T1000 (cell line): Measurements from ENCODE around the gene MAB21L1.

ENCODE experiments used
- DNase-seq: peaks from one replicate; lab custom pipeline; 2025; ENCODE audit warnings: mixed read lengths; lab: John Stamatoyannopoulos, UW

MAB21L1 gene

DNA sequence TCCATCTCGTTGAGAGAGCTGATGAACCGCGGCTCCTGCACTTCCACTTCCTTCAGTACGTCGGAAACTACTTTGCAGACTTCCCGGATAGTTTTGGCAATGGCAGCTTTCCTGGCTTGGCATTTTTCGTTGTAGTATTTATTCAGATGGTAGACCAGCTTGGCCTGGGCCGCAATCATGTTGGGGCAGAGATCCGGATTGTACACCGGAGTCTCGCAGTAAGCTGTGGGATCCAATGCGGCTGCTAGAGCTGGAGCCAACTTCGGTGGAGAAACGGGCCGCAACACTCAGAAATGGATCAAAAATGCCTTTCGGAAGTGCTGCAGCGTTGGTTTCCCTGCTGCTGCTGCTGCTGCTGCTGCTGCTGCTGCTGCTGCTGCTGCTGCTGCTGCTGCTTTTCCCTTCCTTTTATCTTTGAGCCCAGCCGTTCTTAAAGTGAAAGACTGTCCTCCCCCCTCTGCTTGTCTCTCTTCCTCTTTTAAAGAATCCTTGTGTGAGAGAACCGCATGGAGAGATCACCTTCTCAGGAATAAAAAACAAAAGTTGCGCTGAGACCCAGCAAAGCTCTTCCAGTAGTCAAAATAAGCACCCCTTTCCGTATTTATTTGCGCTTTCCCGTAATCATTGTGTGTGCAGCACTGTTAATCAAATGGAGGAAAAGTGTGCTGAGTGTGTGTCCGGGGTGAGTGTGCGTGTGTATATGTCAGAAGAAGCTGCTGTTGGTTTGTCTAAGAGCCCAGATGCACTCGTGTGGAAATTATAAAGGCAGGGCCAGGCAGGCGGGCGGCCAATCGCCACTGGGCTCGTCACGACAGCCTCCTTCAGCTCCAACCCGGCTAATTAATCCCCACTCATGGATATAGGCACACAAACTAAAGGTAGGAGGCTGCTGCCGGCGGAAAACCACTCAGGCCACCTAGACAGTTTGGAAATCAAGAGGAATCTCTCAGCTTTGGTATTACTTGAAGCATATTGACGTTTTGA, at the start of gene MAB21L1:
MAB21L1 (minus strand) TSS at position 730 of the 984 bp plus-strand sequence; CDS start at position 179, 551 bp downstream.
- no peak for DNase-seq

- no peak for DNase-seq
Observed at GRCh38 chr13:35524171-35524570, 47.7 kb upstream of the MAB21L1 start.

- no peak for DNase-seq
Observed at GRCh38 chr13:35518337-35518946, 42.0 kb upstream of the MAB21L1 start.

DNA sequence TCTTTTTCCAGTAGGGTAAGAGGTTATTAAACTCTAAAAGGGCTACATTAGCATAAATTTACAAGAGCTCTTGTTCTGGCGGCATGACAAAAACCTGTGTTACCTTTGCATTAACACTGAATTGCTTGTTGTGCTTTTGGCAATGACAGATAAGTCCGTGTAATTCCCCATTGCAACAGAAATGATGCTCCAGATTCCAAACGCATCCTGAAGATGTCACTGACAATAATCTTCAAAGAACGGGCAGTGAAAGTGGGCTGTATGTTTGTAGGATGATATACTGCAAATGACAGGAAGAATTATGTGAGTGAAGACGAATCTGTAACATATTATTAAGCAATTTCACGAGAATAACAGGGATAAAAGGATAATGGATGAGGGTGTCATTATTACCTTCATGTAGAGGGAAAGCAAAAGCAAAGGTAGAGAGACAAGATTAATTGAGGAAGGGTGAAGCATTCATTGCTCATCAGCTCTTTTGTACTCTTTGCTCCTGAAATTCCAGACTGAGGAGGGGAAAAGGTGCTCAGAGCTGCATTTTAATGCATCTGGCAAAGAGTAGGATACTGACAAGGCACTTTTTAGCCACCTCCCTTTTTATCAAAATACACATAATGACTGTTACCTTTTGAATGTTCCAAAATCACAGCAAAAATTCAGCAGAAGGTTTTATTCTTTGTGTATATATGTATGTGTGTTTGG, 38.5 kb upstream of the MAB21L1 start:
- DNase-seq: no peak

- no peak for DNase-seq
Observed at GRCh38 chr13:35514061-35514477, 37.6 kb upstream of the MAB21L1 start.

- DNase-seq: peak; percentile 5
Observed at GRCh38 chr13:35512271-35512920, 35.9 kb upstream of the MAB21L1 start.

DNA sequence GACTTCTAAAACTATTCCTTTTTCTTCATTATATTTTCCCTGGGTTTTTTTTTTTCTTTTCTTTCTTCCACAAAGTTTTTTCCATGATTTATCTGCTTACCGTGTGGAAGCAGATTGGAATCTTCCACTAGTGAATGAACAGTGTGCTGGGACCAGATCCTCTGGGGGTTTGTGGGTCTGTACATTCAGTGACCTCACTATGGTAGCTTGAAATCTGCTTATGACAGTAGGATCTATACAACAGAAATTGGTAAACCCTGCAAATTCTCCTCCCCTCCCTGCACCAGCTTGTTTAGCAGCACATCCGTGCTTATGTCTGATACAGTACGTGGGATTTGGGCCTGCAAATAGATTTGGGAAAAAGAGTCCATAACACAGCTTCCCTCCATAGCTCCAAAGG, 26.0 kb upstream of the MAB21L1 start:
- DNase-seq: no peak

DNA sequence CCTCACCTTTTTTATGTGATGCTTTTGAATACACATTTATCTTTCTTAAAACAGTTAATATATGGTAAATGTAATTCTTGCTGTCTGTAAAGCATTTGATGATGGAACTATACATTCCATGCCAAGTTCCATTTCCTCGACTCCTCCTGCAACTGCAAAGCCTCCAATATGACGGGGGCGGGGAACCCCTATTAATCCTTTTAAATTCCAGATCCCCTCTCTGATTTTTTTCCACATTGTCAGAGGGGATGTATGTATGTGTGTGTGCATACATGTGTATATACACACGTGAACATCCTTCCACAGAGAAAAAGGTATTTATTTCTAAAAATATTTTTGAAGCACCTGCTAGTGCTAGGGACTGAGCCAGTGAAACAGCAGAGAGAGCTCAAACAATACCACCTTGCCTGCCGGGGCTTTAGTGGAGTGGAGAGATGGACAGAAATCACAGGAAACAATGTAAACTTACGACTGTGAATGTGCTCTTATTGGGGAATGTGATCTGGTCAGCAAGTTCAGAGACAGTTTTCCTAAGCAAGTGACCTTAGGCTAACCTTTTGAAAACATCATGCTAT, 25.3 kb upstream of the MAB21L1 start:
- DNase-seq: no peak

- no peak for DNase-seq
Observed at GRCh38 chr13:35500144-35500543, 23.7 kb upstream of the MAB21L1 start.

DNA sequence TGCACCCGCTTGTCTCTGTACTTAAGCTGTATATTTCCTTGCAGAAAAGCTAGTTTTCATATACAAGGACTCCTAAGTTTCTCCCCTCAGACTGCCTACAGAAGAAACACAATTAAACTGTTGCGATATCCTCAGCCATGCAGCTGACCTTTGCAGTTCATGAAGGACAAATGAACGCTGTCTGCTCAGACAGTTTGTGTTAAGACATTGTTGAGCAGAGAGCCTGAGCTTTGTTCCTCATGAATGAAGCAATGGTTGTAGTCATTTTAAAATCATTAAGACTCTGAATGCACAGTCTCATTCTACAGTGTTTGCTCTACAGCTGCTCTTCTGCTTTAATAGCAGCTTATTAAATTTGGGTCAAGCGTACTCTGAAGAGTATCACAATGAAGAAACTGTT, 23.2 kb upstream of the MAB21L1 start:
- DNase-seq: no peak

DNA sequence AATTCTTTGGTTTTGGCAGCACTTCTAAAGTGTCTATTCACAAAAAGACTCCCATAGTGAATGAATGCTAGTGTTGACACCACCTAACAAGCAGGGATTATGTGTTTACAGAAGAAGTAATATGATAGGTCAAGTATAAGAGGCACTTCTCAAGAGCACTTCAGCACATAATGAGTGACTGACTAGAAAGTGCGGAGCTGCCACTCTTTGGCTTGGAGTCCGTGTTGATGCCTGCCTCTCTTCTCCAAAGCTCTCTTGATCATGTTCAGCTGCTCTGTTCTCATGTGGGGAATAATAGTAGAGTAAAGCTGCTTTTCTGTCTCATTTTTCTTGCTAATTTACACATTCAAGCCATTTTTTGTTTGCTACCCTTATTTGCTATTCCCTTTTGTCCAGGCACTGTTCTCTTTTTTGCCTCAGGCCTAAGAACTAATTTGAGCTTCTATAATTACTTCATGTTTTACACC, 22.7 kb upstream of the MAB21L1 start:
- no peak for DNase-seq

GRCh38 chr13:35498231-35498630, 21.7 kb upstream of the MAB21L1 start:
- DNase-seq: no peak

GRCh38 chr13:35496761-35497386, 20.4 kb upstream of the MAB21L1 start:
- no peak for DNase-seq

DNA sequence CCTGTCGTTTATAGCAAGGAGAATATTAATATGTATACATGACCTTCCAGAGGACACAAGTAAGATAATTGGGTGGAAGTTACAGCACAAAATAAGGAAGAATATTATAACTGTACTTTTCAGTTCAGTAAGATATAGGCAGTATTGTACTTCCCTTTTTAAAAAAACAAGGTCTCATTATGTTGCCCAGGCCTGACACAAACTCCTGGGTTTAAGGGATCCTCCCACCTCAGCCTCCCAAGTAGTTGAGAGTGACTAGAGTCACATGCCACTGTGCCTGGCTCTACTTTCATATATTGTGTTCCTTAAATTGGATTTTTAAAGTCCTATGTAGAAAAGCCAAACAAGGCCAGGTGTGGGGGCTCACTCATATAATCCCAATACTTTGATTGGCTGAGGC, 19.5 kb upstream of the MAB21L1 start:
- no peak for DNase-seq

DNA sequence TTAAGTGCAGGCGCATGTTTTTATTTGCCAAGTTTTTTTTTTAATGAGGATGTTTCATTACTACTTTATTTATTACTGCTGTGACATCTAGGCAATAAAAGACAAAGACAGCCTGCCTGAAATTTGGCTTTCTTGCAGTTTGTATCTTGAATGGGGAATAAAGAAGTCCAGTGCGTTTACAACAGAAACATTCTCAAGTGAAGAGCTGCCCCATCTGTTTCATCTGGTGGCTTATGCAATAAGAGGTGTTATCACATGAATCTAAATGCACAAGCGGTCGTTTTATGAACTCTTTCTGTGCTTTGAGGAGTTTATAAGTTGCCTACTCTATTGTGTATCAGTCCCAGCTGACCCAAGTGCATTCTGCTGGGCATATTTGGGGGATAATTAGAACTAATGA, 12.6 kb upstream of the MAB21L1 start:
- no peak for DNase-seq

DNA sequence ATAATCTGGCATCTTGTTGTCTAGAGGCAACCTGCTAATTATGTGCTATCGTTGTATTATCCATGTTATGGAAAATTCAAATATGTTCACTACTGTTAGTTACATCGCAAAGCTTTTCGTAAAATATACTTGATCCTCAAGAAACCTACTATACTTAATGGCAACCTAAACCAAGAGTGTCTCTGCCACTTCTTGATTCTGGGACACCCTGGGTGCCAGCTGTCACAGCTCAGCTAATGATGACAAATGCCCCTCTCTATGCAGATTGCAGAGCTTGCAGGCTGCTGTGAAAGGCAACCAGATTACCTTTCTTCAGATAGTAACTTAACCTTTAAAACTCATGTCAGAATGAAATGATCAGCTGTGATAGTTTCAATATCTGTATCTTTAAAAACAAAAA, 8.9 kb upstream of the MAB21L1 start:
- no peak for DNase-seq

DNA sequence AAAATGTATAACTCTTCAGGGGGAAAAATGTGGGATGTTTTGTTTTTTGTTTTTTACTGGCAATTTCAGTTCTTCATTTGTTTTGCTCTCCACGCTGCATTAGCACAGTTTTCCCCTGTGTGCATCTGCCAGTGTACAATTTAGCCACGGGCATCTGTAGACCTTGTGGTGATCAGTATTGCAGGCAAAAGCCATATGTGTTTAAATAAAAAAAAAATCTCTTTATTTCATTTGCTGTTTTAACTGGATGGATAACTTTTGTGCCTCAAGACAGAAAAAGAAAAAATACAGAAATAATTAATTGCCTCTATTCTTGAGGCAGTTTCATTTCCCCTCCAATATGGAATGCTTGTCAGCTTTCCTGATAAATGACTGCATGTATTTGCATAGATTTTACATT, 7.9 kb upstream of the MAB21L1 start:
- no peak for DNase-seq

- no peak for DNase-seq
Observed at GRCh38 chr13:35483761-35484160, 7.3 kb upstream of the MAB21L1 start.

DNA sequence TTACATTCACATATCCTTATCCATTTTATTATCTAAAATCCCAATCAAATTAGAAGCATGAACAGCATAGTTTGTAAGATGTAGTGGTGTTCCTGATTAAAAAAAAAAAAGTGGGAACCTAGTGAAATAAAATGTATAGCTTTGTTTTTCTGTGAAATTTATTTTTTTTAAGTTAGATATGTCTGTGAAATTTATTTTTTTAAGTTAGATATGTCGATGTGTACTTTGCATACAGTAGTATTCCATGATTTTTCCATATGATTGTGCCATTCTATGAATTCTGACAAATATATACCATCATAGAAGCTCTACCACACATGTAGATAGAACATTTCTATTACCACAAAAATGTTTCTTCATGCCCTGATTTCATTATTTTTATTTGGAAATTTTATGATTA, 6.0 kb upstream of the MAB21L1 start:
- no peak for DNase-seq

GRCh38 chr13:35481777-35482176, 5.3 kb upstream of the MAB21L1 start:
- DNase-seq: no peak

- no peak for DNase-seq
Observed at GRCh38 chr13:35480346-35480745, 3.9 kb upstream of the MAB21L1 start.
